Fibroblast of skin of scalp (primary cell): ENCODE measurements around the gene COL18A1.
"Not testable (repeated sequence)": the region's sequence is repeated elsewhere in the genome, so short reads cannot be mapped to it uniquely, and the experiment has no call there.

Source experiments
- DNase-seq: peaks from one replicate; pipeline ENCODE4 v3.0.0-alpha.2; 2013

Gene COL18A1

GRCh38 chr21:45494851-45495680 is 90.1 kb downstream of the COL18A1 start:
- DNase-seq, result no peak

DNA sequence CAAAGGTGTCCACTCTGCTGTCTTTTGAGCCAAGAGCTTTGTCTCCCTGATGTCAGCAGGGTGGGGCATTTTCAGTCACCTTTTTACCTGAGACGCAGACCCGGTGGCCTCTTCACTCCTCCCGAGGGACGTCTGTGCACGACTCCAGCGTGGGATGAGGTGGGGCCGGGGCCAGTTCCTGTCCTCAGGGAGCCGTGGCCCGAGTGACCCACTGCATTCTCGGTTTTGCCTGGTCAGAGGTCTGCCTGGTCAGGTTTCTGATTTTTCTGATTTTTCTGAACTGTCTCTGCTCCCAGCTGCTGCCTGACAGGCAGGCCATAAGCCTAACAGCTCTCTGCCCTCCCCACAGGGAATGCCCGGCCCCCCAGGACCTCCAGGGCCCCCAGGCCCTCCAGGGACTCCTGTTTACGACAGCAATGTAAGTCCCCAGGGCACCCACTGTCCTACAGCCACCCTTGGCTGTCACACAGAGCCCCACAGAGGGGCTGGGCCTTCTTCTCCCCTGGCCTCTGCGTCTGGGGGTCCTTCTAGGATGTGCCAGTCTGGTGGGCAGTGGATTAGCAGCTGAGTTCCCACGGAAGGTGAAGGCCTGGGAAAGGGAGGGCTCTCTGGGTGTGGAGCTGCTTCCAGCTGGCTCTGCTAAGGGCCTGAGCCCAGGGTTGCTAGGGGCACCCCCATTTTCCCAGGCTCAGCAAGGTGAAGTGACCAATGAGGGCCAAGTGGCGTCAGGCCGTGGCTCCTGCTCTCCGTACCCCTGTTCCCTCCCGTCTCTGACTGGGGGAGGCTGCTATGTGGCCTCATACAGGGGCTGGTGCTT is 91.4 kb downstream of the COL18A1 start:
- no peak for DNase-seq

DNA sequence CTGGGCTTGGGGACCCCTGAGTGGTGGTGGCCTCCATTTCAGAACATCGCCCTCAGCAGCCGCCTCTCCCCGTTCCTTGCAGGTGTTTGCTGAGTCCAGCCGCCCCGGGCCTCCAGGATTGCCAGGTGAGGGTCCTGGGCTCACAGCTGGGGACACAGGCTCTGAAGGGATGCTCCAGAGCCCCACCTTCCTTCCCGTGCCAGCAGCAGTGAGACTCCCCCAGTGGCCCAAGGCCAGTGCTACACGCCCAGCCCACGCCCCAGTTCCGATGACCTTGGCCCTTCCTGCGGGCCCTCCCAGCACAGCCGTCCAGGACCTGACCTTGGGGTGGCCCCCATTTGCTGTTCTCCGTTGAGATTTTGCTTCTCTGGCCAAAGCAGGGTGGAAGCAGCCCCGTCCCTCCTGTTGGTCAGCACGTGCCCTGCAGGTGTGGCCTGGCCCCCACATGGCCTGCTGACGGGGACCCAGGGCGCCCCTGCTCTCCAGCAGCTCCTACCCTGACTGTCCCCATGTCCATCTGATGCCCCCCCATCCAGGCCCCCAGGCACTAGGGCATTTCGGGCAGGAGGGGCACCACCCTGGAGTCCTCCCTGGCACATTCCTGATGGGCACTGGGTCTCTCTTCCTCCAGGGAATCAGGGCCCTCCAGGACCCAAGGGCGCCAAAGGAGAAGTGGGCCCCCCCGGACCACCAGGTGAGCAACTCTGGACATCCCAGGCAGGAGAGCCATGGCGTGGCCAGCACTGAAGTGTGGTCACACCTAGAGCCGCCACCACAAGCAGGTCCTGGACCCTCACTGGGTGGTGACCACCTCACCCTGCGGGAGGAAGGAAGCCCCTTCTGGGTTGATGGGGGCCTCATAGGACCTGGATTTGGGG is 92.2 kb downstream of the COL18A1 start:
- no peak for DNase-seq

DNA sequence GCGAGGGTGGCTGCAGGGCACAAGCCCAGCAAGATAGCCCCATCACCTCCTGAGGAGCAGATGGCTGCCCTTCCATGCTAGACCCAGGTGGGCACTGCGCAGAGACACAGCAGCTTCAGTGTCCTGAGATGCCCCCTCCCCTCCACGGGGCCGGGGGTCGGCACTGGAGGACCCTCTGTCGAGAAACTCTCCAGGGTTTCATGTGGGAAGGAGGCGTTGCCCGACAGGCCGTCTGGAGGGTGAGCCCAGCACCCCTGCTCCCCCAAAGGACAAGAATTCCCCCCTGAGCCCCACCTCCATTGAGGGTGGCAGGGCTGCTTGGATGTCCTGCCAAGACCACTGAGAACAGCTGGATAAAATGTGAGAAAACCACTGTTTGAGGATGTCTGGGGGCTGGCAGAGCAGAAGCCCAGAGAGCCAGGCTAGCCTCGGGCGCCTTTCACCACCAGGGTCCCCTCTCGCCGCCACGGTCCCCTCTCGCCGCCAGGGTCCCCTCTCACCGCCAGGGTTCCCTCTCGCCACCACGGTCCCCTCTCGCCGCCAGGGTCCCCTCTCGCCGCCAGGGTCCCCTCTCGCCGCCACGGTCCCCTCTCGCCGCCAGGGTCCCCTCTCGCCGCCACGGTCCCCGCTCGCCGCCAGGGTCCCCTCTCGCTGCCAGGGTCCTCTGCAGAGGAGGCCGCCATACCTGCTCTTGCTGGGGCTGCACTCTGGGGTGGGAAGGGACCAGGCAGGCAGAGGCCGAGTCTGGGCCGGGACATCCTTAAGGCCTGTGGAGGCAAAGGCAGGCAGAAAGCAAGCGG is 93.1 kb downstream of the COL18A1 start:
- DNase-seq, result no peak

- no peak for DNase-seq
Measured at GRCh38 chr21:45498646-45499000, 93.7 kb downstream of the COL18A1 start.

- DNase-seq, result no peak
Measured at GRCh38 chr21:45499201-45499750, 94.3 kb downstream of the COL18A1 start.

- no peak for DNase-seq
Measured at GRCh38 chr21:45499970-45500577, 95.1 kb downstream of the COL18A1 start.

DNA sequence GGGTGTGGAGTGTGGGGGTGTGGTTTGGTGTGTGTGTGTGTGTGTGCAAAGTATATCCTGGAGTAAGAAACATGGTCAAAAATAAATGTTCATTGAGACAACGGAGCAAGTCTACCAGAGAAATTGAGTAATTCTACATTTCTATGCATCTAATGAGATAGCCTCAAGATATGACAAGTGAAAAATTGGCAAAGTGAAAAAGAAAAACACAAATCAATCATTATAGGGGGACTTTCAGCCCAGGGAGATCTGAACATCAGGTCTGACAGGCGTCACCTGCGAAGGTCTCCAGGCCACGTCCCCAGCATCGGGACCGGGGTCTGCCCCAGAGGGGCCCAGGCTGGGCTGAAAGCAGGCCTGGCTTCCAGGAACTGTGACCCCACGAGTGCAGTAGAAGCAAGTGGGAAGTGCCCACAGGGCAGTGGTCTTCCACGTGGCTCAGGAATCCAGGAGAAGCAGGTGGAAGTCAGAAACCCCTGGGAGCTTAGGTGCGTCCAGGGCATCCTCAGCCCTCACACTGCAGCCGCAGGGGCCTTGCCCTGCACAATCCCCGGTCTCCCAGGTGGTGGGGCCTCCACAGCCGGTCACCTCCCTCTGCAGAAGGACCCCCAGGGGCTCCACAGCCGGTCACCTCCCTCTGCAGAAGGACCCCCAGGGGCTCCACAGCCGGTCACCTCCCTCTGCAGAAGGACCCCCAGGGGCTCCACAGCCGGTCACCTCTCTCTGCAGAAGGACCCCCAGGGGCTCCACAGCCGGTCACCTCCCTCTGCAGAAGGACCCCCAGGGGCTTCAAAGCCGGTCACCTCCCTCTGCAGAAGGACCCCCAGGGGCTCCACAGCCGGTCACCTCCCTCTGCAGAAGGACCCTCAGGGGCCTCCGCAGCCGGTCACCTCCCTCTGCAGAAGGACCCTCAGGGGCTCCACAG is 96.4 kb downstream of the COL18A1 start:
- DNase-seq, result not testable (repeated sequence)

GRCh38 chr21:45502006-45502345 is 97.0 kb downstream of the COL18A1 start:
- DNase-seq, result no peak

DNA sequence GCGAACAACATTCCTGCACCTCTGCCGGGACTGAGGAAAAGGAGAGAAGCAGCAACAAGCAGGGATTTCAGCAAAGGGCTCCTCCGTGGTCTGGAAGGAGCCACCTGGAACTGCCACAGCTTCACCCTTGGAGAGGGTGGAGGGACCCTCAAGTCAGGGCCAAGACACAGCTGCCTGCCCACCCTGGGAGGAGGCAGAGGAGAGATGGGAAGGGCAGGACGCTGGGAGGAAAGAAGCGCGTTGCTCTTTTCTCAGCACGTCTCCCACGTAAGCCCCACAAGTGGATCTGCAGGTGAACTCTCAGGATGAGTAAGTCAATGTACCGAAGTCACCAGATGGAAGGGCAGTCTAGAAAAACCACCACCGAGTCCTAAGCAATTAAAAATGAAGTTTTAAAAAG is 97.6 kb downstream of the COL18A1 start:
- no peak for DNase-seq

- not testable (repeated sequence) for DNase-seq
Measured at GRCh38 chr21:45503226-45503625, 98.3 kb downstream of the COL18A1 start.

DNA sequence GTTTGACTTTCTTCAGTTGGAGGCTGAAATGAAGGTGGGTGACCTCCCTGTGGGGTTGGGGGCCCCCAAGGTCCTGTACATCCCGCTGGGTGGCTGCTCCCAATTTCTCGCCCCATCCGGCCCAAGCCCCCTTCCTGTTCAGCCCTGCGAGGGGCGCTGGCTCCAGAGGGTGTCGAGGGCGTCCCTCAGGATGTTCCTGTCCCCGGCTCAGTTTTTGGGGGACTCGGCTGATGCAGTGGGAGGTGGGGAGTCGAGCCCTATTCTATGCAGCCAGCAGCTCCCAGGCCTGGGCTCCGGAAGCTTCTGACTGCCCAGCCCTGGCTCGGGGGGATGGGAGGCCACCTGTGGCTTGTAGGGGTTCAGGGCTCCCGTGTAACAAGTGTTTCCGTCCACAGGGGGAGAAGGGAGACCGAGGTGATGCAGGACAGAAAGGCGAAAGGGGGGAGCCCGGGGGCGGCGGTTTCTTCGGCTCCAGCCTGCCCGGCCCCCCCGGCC is 99.1 kb downstream of the COL18A1 start:
- no peak for DNase-seq

DNA sequence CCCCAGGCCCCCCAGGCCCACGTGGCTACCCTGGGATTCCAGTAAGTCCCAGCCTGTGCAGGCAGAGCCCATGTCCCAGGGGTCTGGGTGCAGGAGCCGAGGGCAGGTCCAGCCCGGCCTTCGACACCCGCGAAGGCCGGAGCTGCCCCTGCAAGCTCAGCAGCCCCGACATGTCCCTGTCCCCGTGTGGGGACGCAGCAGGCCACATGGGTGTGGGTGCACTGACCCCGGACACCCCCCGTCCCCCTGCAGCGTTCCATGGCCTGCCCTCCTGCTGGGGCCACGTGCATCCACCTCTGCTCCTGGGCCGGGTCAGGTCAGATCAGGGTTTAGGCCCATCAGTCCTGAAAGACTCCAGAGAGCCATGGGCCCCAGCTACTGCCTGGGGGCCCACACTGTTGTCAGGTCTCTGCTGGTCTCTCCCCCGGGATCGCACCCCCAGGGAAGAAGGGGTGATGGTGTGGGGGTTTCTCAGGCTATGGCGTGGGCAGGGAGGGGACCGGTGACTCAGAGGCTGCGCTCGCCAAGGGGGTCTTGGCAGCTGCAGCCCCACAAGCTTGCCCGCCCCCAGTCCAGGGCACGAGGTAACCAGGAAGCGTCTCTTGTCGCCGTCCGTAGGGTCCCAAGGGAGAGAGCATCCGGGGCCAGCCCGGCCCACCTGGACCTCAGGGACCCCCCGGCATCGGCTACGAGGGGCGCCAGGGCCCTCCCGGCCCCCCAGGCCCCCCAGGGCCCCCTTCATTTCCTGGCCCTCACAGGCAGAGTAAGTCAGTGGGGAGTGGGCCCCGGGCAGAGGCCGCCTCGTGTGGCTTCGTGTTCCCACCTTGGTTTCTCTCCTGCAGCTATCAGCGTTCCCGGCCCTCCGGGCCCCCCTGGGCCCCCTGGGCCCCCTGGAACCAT is 99.8 kb downstream of the COL18A1 start:
- no peak for DNase-seq

DNA sequence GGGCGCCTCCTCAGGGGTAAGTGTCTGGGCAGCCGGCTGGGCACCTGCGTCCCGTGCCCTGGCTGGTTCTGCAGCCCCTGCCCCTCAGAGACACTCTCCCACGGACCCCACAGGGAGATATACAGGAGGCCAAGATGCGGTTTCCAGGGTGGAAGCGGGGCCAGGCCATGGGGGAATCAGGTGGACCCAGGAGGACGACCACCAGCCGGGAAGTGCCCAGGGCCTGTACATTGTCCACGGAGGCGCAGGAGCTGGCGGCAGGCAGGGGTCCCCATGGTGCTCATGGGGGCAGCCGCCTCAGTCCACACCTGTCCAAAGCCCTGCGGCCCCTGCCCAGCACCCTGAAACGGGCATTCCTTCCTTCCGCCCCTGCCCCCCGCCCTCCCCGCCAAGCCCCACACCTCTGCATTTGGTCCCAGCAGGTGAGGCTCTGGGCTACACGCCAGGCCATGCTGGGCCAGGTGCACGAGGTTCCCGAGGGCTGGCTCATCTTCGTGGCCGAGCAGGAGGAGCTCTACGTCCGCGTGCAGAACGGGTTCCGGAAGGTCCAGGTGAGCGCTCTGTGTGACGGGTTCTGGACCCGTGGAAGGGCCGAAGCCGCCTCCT is 100.6 kb downstream of the COL18A1 start:
- no peak for DNase-seq

DNA sequence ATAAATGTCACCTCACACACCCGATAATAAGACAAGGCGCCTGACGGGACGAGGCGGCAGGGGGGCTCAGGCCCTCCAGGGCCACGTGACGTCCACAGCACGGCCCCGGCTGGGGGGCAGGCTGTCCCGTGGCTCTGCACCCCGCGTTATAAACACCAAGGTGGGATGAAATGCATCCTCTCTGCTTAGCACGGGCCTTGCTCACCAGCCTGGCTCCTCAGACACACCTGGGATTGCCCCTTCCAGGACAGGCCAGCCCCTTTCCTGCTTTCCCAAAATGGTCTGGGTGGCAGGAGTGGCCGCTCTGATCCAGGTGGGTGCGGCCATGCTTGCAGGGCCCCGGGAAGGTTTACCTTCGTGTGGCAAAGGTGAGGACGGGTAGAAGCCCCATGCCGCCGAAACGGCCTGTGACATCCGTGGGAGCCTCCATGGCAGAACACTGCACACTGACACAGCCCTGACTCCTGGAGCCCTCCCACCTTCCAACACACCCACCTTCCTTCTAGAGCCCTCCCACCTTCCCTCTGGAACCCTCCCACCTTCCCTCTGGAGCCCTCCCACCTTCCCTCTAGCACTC is 101.4 kb downstream of the COL18A1 start:
- DNase-seq, result no peak

DNA sequence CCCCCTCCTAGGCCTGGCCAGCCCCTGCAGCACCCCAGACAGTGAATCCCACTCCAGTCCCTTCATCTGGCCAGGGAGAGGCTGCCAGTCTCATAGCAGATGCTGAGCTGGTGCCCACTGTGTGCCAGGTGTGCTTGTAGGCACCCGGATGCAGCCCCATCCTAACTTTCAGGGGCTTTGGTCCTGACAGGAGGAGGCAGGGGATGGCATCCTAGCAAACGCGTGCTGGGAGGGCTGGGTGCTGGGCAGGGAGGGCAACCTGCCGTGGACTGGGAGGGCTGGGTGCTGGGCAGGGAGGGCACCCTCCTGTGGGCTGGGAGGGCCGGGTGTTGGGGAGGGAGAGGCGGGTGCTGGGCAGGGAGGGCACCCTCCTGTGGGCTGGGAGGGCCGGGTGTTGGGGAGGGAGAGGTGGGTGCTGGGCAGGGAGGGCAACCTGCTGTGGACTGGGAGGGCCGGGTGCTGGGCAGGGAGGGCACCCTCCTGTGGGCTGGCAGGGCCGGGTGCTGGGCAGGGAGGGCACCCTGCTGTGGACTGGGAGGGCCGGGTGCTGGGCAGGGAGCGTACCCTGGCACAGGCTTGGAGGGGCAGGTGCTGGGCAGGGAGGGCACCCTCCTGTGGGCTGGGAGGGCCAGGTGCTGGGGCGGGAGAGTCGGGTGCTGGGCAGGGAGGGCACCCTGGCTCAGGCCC is 102.0 kb downstream of the COL18A1 start:
- DNase-seq, result no peak

DNA sequence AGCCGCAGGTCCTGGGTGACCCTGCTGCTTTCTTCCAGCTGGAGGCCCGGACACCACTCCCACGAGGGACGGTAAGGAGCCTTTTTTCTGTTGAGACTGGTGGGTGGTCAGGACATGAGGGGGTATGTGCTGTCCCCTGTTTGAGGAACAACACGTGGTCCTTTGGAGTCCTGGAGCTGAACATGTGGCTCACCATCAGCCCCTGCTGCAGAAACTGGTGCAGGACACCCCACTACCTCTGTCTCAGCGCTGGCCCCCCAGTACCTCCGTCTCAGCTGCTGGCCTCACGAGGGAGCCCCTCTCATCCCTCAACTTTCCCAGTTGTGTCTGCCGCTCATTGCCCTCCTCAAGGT is 102.5 kb downstream of the COL18A1 start:
- no peak for DNase-seq
